A549 (cell line): ENCODE results near the gene TMEM39B. TPM values are rescaled to one million over a fixed set of nuclear protein-coding genes. Genes with fewer than 3 reads are reported as not detected.

Experiments used
- ATAC-seq, 2 experiments: fragments of 200-7000 bp in 1 of 2; fragments of >200 bp in 1 of 2; cut with Nextera tagmentation in 1 of 2; cut with Tn5 transposase in 1 of 2; 3 replicates each; pipeline versions ENCODE4 v1.8.0 to v1.9.1; 2018 to 2020; ENCODE audit warnings: mild to moderate bottlenecking in 1 of 2, moderate library complexity in 1 of 2
- CTCF ChIA-PET: fragments of 300-600 bp; sonication (Branson Sonifier 250); formaldehyde crosslinking; extraction: SDS; loops from one replicate; lab custom pipeline; 2021; ENCODE audit warnings: antibody characterized with exemption, inconsistent platforms; lab: Yijun Ruan, JAX
- POLR2A ChIA-PET: fragments of 350-600 bp; formaldehyde crosslinking; extraction: SDS; loops from one replicate; lab custom pipeline; 2021; ENCODE audit warnings: antibody characterized with exemption, inconsistent platforms; lab: Yijun Ruan, JAX
- DNase-seq, 2 experiments: peaks; one replicate each; pipeline versions ENCODE4 v3.0.0 to v3.0.0-alpha.2; 2011 to 2016; ENCODE audit warnings: low read depth in 1 of 2, low spot score in 1 of 2
- FAIRE-seq: peaks from 2 replicates; lab custom pipeline; 2011; peaks lifted over from hg19 to GRCh38; lab: Jason Lieb, UNC
- H3K27ac ChIP-seq, 2 experiments: fragments of >200 bp; sonication (Bioruptor Twin); formaldehyde crosslinking; 3 replicates each; pipeline ENCODE4 v1.5.1; 2016 to 2017
- H3K4me1 ChIP-seq: fragments of >200 bp; sonication (Bioruptor Twin); formaldehyde crosslinking; 3 replicates; pipeline ENCODE4 v1.6.1; 2016
- H3K4me2 ChIP-seq: fragments of >200 bp; sonication (Bioruptor Twin); formaldehyde crosslinking; 3 replicates; pipeline ENCODE4 v1.6.1; 2016
- H3K4me3 ChIP-seq: fragments of >200 bp; sonication (Bioruptor Twin); formaldehyde crosslinking; 3 replicates; pipeline ENCODE4 v1.5.1; 2016
- H3K9me3 ChIP-seq: fragments of >200 bp; sonication (Bioruptor Twin); formaldehyde crosslinking; 3 replicates; pipeline ENCODE4 v1.6.1; 2016
- CBX8 ChIP-seq: fragments of 200-600 bp; sonication (generic); IDR thresholded peaks from 2 replicates; pipeline ENCODE4 v1.6.1; 2016
- CEBPB ChIP-seq, 2 experiments: fragments of >200 bp in 1 of 2; sonication (Bioruptor Twin) in 1 of 2; formaldehyde crosslinking in 1 of 2; IDR thresholded peaks; 2 replicates each; pipeline ENCODE4 v1.6.1; 2012 to 2016
- CHD4 ChIP-seq: fragments of 200-600 bp; sonication (generic); IDR thresholded peaks from 2 replicates; pipeline ENCODE4 v1.6.1; 2016; ENCODE audit warnings: antibody characterized with exemption, mild to moderate bottlenecking, borderline replicate concordance
- EHMT2 ChIP-seq: fragments of 200-600 bp; sonication (generic); IDR thresholded peaks from 2 replicates; pipeline ENCODE4 v1.6.1; 2016; ENCODE audit warnings: antibody characterized with exemption, low read depth, mild to moderate bottlenecking, moderate library complexity
- EP300 ChIP-seq, 2 experiments: fragments of >200 bp; sonication (Bioruptor Twin); formaldehyde crosslinking; IDR thresholded peaks; 2 replicates in 1 of 2; 3 replicates in 1 of 2; pipeline ENCODE4 v1.6.1; 2016 to 2017
- ESRRA ChIP-seq: fragments of 150-350 bp; IDR thresholded peaks from 2 replicates; pipeline ENCODE4 v1.6.1; 2014; ENCODE audit warnings: mild to moderate bottlenecking, low read length, borderline replicate concordance
- FOSB ChIP-seq: fragments of 250-450 bp; sonication (Bioruptor Pico); IDR thresholded peaks from 2 replicates; pipeline ENCODE4 v1.5.0; 2020; ENCODE audit warnings: mild to moderate bottlenecking, moderate library complexity
- FOSL2 ChIP-seq, 2 experiments: fragments of 450-650 bp in 1 of 2; fragments of >200 bp in 1 of 2; sonication (Bioruptor Twin) in 1 of 2; formaldehyde crosslinking; IDR thresholded peaks; 2 replicates each; pipeline versions ENCODE4 v1.5.0 to v1.6.1; 2016 to 2020; ENCODE audit warnings: mild to moderate bottlenecking in 1 of 2, moderate library complexity in 1 of 2
- FOXS1 ChIP-seq: fragments of 250-450 bp; sonication (Bioruptor Pico); IDR thresholded peaks from 2 replicates; pipeline ENCODE4 v1.5.0; 2020; ENCODE audit warnings: mild to moderate bottlenecking, moderate library complexity
- HES2 ChIP-seq: fragments of >200 bp; sonication (Bioruptor Twin); formaldehyde crosslinking; IDR thresholded peaks from 2 replicates; pipeline ENCODE4 v1.6.1; 2016
- KDM1A ChIP-seq: fragments of 200-600 bp; sonication (generic); IDR thresholded peaks from 2 replicates; pipeline ENCODE4 v1.6.1; 2016; ENCODE audit warnings: low read depth, mild to moderate bottlenecking
- KDM5A ChIP-seq: fragments of 200-600 bp; sonication (generic); IDR thresholded peaks from 2 replicates; pipeline ENCODE4 v1.6.1; 2016; ENCODE audit warnings: antibody characterized with exemption, mild to moderate bottlenecking
- MYC ChIP-seq: IDR thresholded peaks from 2 replicates; pipeline ENCODE4 v1.6.1; 2012; ENCODE audit warnings: mild to moderate bottlenecking, inconsistent platforms, low read length, improper control_type of control experiment, borderline replicate concordance
- NPAS2 ChIP-seq: fragments of 250-450 bp; sonication (Bioruptor Pico); IDR thresholded peaks from 2 replicates; pipeline ENCODE4 v1.8.0; 2022; ENCODE audit warnings: mild to moderate bottlenecking, moderate library complexity, borderline replicate concordance
- NR3C1 ChIP-seq: fragments of >200 bp; sonication (Bioruptor Twin); formaldehyde crosslinking; IDR thresholded peaks from 3 replicates; pipeline ENCODE4 v1.6.1; 2017
- PHF8 ChIP-seq: fragments of 200-600 bp; sonication (generic); IDR thresholded peaks from 2 replicates; pipeline ENCODE4 v1.6.1; 2016; ENCODE audit warnings: low read depth, mild to moderate bottlenecking, antibody characterized with exemption, moderate library complexity, borderline replicate concordance
- POLR2A ChIP-seq: IDR thresholded peaks from 2 replicates; pipeline ENCODE4 v1.6.1; 2012; ENCODE audit warnings: mild to moderate bottlenecking, low read length
- RNF2 ChIP-seq: fragments of 200-600 bp; sonication (generic); IDR thresholded peaks from 2 replicates; pipeline ENCODE4 v1.6.1; 2016; ENCODE audit warnings: low read depth, mild to moderate bottlenecking, antibody characterized with exemption, moderate library complexity, borderline replicate concordance
- SMC3 ChIP-seq: fragments of >200 bp; sonication (Bioruptor Twin); formaldehyde crosslinking; IDR thresholded peaks from 3 replicates; pipeline ENCODE4 v1.6.1; 2018; ENCODE audit warnings: inconsistent platforms
- TFCP2L1 ChIP-seq: fragments of 250-450 bp; sonication (Bioruptor Pico); IDR thresholded peaks from 2 replicates; pipeline ENCODE4 v1.5.0; 2021; ENCODE audit warnings: mild to moderate bottlenecking
- TP53 ChIP-seq: fragments of 250-450 bp; sonication (Bioruptor Pico); IDR thresholded peaks from 2 replicates; pipeline ENCODE4 v1.5.0; 2021; ENCODE audit warnings: mild to moderate bottlenecking, moderate library complexity
- USF2 ChIP-seq: fragments of 450-650 bp; IDR thresholded peaks from 2 replicates; pipeline ENCODE4 v1.6.1; 2014; ENCODE audit warnings: antibody characterized with exemption
- ZFP36 ChIP-seq: fragments of 450-650 bp; IDR thresholded peaks from 2 replicates; pipeline ENCODE4 v1.6.1; 2014; ENCODE audit warnings: borderline replicate concordance; ENCODE audit not compliant: partially characterized antibody
- ZSCAN20 ChIP-seq: fragments of 250-450 bp; sonication (Bioruptor Pico); IDR thresholded peaks from 2 replicates; pipeline ENCODE4 v1.8.0; 2022; ENCODE audit warnings: mild to moderate bottlenecking, moderate library complexity
- WGBS: methylation state at CpG from one replicate; pipeline ENCODE4 v1.1.6; 2017; ENCODE audit errors: missing lambda C conversion rate; 5-methylcytosine and 5-hydroxymethylcytosine counted together
- polyA plus RNA-seq, 4 experiments: library from polyadenylated mRNA; depleted of rRNA in 3 of 4; stranded (reverse); fragments of >200 nt; fragmentation: RNase III in 1 of 4; extraction: RNeasy Plus Mini Kit Qiagen cat#74134 plus additional on column Dnase treatment in 1 of 4; gene quantifications; 2 replicates in 3 of 4; 3 replicates in 1 of 4; pipeline ENCODE4 v1.2.3, GENCODE V29; 2011 to 2017
- TF ChIP-seq, protein P1 (sequence below): fragments of 200-600 bp; sonication (generic); IDR thresholded peaks from 2 replicates; pipeline ENCODE4 v1.6.1; 2016; ENCODE audit warnings: antibody characterized with exemption, mild to moderate bottlenecking, moderate library complexity
- TF ChIP-seq, protein P2 (sequence below): fragments of 250-450 bp; sonication (Bioruptor Pico); IDR thresholded peaks from 2 replicates; pipeline ENCODE4 v1.5.0; 2020; ENCODE audit warnings: low read depth, mild to moderate bottlenecking, moderate library complexity

Gene TMEM39B
- polyA plus RNA-seq, 2 of the 4 experiments (the other 2 are of a cell fraction) = 8.5 to 10.8 TPM

DNA sequence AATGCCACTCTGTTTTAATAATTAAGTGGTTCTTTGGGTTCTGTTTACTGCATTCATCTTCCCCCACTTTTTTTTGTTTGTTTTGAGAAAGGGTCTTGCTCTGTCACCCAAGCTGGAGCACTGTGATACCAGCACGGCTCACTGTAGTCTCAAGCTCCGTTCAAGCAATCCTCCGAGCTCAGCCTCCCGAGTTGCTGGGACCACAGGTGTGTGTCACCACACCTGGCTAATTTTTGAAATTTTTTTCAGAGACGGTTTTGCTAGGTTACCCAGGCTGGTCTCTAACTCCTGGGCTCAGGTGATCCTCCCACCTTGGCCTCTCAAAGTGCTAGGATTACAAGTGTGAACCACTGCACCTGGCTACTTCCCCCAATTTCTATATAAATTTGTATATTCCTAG is 64.4 kb downstream of the TMEM39B start:
- ChIA-PET CTCF (interaction anchor here (1.3 kb wide), 1 partner anchor 9 kb away, joined by 3 read pairs; no protein-coding TSS in a partner anchor), POLR2A (no interaction called here)
- H3K27ac ChIP-seq = no peak overlapping the region
- no peak overlapping the region for H3K4me3 ChIP-seq
- no peak for DNase-seq
- peaks cover 35% of the 10 kb centered on the region for H3K4me1 ChIP-seq
- ATAC-seq = no peak
- FAIRE-seq = no peak
- TF ChIP-seq USF2 (no peak), NPAS2 (no peak), CHD4 (no peak), RNF2 (no peak), KDM1A (no peak), SMC3 (no peak), TP53 (no peak), ZFP36 (no peak), ZSCAN20 (CRISPR knock-in tag) (no peak), TFCP2L1 (no peak), KDM5A (no peak), CEBPB (IDR thresholded peaks at IDR 0.05) (no peak), CBX8 (no peak)
- TF ChIP-seq, protein P1, sequence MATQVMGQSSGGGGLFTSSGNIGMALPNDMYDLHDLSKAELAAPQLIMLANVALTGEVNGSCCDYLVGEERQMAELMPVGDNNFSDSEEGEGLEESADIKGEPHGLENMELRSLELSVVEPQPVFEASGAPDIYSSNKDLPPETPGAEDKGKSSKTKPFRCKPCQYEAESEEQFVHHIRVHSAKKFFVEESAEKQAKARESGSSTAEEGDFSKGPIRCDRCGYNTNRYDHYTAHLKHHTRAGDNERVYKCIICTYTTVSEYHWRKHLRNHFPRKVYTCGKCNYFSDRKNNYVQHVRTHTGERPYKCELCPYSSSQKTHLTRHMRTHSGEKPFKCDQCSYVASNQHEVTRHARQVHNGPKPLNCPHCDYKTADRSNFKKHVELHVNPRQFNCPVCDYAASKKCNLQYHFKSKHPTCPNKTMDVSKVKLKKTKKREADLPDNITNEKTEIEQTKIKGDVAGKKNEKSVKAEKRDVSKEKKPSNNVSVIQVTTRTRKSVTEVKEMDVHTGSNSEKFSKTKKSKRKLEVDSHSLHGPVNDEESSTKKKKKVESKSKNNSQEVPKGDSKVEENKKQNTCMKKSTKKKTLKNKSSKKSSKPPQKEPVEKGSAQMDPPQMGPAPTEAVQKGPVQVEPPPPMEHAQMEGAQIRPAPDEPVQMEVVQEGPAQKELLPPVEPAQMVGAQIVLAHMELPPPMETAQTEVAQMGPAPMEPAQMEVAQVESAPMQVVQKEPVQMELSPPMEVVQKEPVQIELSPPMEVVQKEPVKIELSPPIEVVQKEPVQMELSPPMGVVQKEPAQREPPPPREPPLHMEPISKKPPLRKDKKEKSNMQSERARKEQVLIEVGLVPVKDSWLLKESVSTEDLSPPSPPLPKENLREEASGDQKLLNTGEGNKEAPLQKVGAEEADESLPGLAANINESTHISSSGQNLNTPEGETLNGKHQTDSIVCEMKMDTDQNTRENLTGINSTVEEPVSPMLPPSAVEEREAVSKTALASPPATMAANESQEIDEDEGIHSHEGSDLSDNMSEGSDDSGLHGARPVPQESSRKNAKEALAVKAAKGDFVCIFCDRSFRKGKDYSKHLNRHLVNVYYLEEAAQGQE = no peak
- no peaks in the 10 kb centered on the region for H3K9me3 ChIP-seq
- 92% methylated on average over 5 of the region's 5 CpGs for WGBS
- H3K4me2 ChIP-seq = no peak overlapping the region

DNA sequence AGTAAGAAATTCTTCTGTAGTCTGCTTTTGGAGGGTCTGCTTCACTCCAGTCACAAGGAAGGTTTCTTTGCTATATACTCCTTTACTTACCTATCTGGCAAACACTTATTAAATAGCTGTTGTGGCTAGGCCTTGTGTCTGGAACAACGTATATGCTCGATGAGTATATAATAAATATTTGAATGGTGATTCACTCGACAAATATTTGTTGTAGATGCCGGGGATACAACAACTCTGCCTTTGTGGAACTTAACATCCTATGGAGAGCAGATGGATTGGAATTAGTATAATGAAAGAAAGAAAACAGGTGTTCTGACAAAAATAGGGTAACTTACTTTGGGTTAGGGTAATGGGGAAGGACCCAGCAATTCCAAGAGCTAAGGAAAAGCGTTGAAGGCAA is 66.2 kb downstream of the TMEM39B start:
- H3K4me3 ChIP-seq = no peak overlapping the region
- no peak for FAIRE-seq
- peak; percentile 21 to 39 for DNase-seq
- TF ChIP-seq FOSL2 (IDR thresholded peaks at IDR 0.05) (no peak), FOSL2 (CRISPR knock-in tag; IDR thresholded peaks at IDR 0.05) (peak; percentile 64), TP53 (no peak)
- peak overlapping the region; percentile 7 to 47; a peak in 3 of 6 replicates for H3K27ac ChIP-seq
- H3K4me2 ChIP-seq = peak overlapping the region; percentile 74
- ChIA-PET POLR2A (interaction anchor here (1.5 kb wide), 1 partner anchor 40 kb away, joined by 4 read pairs; the partner anchor contains the start of gene TXLNA), CTCF (no interaction called here)
- no peaks in the 10 kb centered on the region for H3K9me3 ChIP-seq
- WGBS = 4% methylated on average over 5 of the region's 5 CpGs
- H3K4me1 ChIP-seq = peaks cover 36% of the 10 kb centered on the region
- ATAC-seq = peak in 1 of 2 experiments; percentile 63; a peak in 3 of 6 replicates

- 51% methylated on average over 5 of the region's 6 CpGs for WGBS
- H3K27ac ChIP-seq = peak overlapping the region in 1 of 2 experiments; percentile 45; a peak in 1 of 6 replicates
- ChIA-PET CTCF (interaction anchor here (0.7 kb wide), 1 partner anchor 19 kb away, joined by 3 read pairs; no protein-coding TSS in a partner anchor), POLR2A (interaction anchor here (1.2 to 1.3 kb wide), 2 partner anchors 35 to 37 kb away, joined by 5 to 7 read pairs; partner anchors contain the start of genes KPNA6 and TXLNA)
- H3K4me1 ChIP-seq = peaks cover 34% of the 10 kb centered on the region
- H3K9me3 ChIP-seq = no peaks in the 10 kb centered on the region
- ATAC-seq (peak; percentile 91 to 96), FAIRE-seq (no peak), DNase-seq (peak; percentile 75 to 78)
- no peak overlapping the region for H3K4me3 ChIP-seq
- H3K4me2 ChIP-seq = peak overlapping the region; percentile 66
- TF ChIP-seq, protein P2, sequence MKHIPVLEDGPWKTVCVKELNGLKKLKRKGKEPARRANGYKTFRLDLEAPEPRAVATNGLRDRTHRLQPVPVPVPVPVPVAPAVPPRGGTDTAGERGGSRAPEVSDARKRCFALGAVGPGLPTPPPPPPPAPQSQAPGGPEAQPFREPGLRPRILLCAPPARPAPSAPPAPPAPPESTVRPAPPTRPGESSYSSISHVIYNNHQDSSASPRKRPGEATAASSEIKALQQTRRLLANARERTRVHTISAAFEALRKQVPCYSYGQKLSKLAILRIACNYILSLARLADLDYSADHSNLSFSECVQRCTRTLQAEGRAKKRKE = no peak
- no peak for TF ChIP-seq CHD4
- TF ChIP-seq NPAS2 = no peak
- TF ChIP-seq FOXS1 = no peak
- no peak for TF ChIP-seq CBX8
- TF ChIP-seq EP300 (IDR thresholded peaks at IDR 0.05) = no peak
- no peak for TF ChIP-seq MYC
- TF ChIP-seq PHF8 = no peak
- TF ChIP-seq EHMT2 = no peak
- no peak for TF ChIP-seq FOSB (CRISPR knock-in tag)
- TF ChIP-seq NR3C1 = no peak
- TF ChIP-seq HES2 = no peak
- TF ChIP-seq KDM1A = no peak
- no peak for TF ChIP-seq ESRRA
- TF ChIP-seq USF2 = no peak
- no peak for TF ChIP-seq POLR2A
- TF ChIP-seq KDM5A = no peak
These were observed 69.9 kb downstream of the TMEM39B start for GRCh38 chr1:32142446-32143301.
